VCaP (cell line): ENCODE data around the gene TMEM165.
A peak's percentile ranks its signal among the peaks of the same experiment; 100 is the strongest.

Experiments used
- H3K27ac ChIP-seq: fragments of 450-650 bp; 2 replicates; pipeline ENCODE4 v1.5.1; 2017
- CTCF ChIP-seq: fragments of 450-650 bp; conservative IDR thresholded peaks from 2 replicates; pipeline ENCODE4 v1.5.1; 2017; ENCODE audit warnings: mild to moderate bottlenecking, moderate library complexity

Gene TMEM165

GRCh38 chr4:55409468-55410171 is 13.9 kb downstream of the TMEM165 start:
- H3K27ac ChIP-seq, result no peak overlapping the region
- TF ChIP-seq CTCF, result peak; percentile 51

DNA sequence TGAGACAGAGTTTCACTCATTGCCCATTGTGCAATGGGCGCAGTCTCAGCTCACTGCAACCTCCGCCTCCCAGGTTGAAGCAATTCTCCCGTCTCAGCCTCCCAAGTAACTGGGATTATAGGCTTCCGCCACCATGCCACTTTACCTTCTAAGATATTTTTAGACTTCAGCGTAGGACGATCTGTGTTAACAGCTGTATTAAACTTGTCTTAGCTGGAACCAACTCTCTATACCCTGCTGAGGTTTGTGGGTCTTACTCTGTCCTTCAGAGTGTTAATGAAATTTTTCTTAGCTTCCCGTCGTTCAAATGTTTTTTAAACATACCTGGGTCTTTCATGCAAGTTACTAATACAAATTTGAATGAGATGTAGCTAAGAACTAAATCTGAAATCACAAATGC is 14.7 kb downstream of the TMEM165 start:
- no peak for TF ChIP-seq CTCF
- H3K27ac ChIP-seq, result no peak overlapping the region

DNA sequence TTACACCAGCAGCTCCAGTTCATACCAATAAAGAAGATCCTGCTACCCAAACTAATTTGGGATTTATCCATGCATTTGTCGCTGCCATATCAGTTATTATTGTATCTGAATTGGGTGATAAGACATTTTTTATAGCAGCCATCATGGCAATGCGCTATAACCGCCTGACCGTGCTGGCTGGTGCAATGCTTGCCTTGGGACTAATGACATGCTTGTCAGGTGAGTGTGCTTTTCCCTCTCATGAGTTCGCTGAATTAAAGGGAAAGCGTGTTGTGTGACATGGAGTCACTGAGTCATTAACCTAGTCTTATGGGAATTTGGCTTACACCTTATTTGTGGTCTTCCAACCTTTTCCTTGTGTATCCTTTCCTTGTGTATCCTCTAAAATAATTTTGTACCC is 15.9 kb downstream of the TMEM165 start:
- no peak overlapping the region for H3K27ac ChIP-seq

DNA sequence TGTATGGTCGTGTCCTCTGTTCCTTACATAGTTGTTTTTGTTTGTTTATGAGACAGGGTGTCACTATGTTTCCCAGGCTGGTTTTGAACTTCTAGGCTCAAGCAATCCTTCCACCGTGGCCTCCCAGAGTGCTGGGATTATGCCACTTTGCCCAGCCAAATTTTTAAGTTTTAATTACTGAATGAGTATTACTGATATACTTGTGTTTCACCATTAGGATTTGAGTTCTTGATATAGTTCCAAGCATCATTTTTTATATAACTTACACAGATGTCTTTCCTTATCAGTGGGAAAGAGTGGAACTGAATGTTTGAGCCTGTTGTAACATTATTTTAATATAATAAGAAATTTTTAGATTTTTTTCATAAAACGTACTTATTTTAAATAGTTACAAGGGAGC is 20.4 kb downstream of the TMEM165 start:
- H3K27ac ChIP-seq, result no peak overlapping the region
- TF ChIP-seq CTCF, result no peak

More for the DNA sequence above, 15.9 kb downstream of the TMEM165 start:
- no peak for TF ChIP-seq CTCF

DNA sequence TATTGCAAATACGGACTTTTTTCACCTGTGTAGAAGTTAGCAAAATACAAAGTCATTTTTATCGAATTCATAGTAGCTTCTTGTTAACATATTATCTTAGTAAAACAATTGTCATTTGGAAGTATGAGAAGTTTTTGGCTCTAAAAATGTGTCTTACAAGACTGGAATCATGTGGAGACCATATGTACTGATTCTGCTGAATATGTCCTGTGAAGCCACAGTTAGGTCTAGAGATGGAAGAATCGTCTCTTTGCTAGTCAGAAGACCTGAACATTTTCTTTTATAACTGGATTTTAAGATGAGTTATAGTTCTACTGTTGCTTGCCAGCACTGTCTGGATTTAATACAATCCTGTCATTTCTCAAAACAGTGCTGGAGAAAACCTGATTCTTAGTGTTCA is 29.0 kb downstream of the TMEM165 start:
- H3K27ac ChIP-seq, result peak overlapping the region; percentile 16; the same call in 1 of the 2 replicates
- TF ChIP-seq CTCF, result no peak

- no peak for TF ChIP-seq CTCF
- no peak overlapping the region for H3K27ac ChIP-seq
Measured at GRCh38 chr4:55431710-55432336, 36.1 kb downstream of the TMEM165 start.

- no peak for TF ChIP-seq CTCF
- no peak overlapping the region for H3K27ac ChIP-seq
Measured at GRCh38 chr4:55435141-55435841, 39.5 kb downstream of the TMEM165 start.
